ENCODE results near the gene SNTN.
"Not testable (repeated sequence)": the region's sequence is repeated elsewhere in the genome, so short reads cannot be mapped to it uniquely, and the experiment has no call there.

Gene SNTN

GRCh38 chr3:63652066-63652725, at the start of gene SNTN:
Gene SNTN (plus strand): TSS chr3:63652675. CDS start chr3:63652688, 13 bp downstream.
- no peak for DNase-seq

- no peak for DNase-seq
Observed at GRCh38 chr3:63607716-63608115, 44.8 kb upstream of the SNTN start.

- DNase-seq = no peak
Observed at GRCh38 chr3:63609408-63609807, 43.1 kb upstream of the SNTN start.

- DNase-seq = no peak
Observed at GRCh38 chr3:63609834-63610233, 42.6 kb upstream of the SNTN start.

GRCh38 chr3:63611382-63611781, 41.1 kb upstream of the SNTN start:
- DNase-seq = no peak

- no peak for DNase-seq
Observed at GRCh38 chr3:63613561-63613960, 38.9 kb upstream of the SNTN start.

GRCh38 chr3:63617391-63617790, 35.1 kb upstream of the SNTN start:
- no peak for DNase-seq

- no peak for DNase-seq
Observed at GRCh38 chr3:63624941-63625560, 27.4 kb upstream of the SNTN start.

- DNase-seq = no peak
Observed at GRCh38 chr3:63631670-63632069, 20.8 kb upstream of the SNTN start.

- no peak for DNase-seq
Observed at GRCh38 chr3:63635186-63635585, 17.3 kb upstream of the SNTN start.

GRCh38 chr3:63639806-63640205, 12.7 kb upstream of the SNTN start:
- no peak for DNase-seq

GRCh38 chr3:63642488-63642887, 10.0 kb upstream of the SNTN start:
- DNase-seq = no peak

- DNase-seq = no peak
Observed at GRCh38 chr3:63644212-63644797, 8.2 kb upstream of the SNTN start.

GRCh38 chr3:63644928-63645781, 7.3 kb upstream of the SNTN start:
- DNase-seq = not testable (repeated sequence)

- no peak for DNase-seq
Observed at GRCh38 chr3:63654211-63654610, 1.7 kb downstream of the SNTN start.

GRCh38 chr3:63654931-63655330, 2.5 kb downstream of the SNTN start:
- no peak for DNase-seq

GRCh38 chr3:63655519-63655918, 3.0 kb downstream of the SNTN start:
- no peak for DNase-seq

GRCh38 chr3:63656786-63657185, 4.3 kb downstream of the SNTN start:
- no peak for DNase-seq

- no peak for DNase-seq
Observed at GRCh38 chr3:63661242-63661641, 8.8 kb downstream of the SNTN start.

GRCh38 chr3:63662011-63662410, 9.5 kb downstream of the SNTN start:
- no peak for DNase-seq

- no peak for DNase-seq
Observed at GRCh38 chr3:63662500-63662899, 10.0 kb downstream of the SNTN start.

- no peak for DNase-seq
Observed at GRCh38 chr3:63670544-63670943, 18.1 kb downstream of the SNTN start.

GRCh38 chr3:63673111-63673510, 20.6 kb downstream of the SNTN start:
- DNase-seq = no peak

- DNase-seq = no peak
Observed at GRCh38 chr3:63674586-63674985, 22.1 kb downstream of the SNTN start.
